Measurements from ENCODE around the gene MRPL33. TPM values are rescaled to one million over a fixed set of nuclear protein-coding genes. Genes with fewer than 3 reads are reported as not detected.
A peak's percentile ranks its signal among the peaks of the same experiment; 100 is the strongest.

Gene MRPL33
- total and polyA plus RNA-seq, 2 of the 13 experiments (the other 11 are each of a cell fraction or from before 2014, with no cell fraction given) = 69.7 to 218 TPM

DNA sequence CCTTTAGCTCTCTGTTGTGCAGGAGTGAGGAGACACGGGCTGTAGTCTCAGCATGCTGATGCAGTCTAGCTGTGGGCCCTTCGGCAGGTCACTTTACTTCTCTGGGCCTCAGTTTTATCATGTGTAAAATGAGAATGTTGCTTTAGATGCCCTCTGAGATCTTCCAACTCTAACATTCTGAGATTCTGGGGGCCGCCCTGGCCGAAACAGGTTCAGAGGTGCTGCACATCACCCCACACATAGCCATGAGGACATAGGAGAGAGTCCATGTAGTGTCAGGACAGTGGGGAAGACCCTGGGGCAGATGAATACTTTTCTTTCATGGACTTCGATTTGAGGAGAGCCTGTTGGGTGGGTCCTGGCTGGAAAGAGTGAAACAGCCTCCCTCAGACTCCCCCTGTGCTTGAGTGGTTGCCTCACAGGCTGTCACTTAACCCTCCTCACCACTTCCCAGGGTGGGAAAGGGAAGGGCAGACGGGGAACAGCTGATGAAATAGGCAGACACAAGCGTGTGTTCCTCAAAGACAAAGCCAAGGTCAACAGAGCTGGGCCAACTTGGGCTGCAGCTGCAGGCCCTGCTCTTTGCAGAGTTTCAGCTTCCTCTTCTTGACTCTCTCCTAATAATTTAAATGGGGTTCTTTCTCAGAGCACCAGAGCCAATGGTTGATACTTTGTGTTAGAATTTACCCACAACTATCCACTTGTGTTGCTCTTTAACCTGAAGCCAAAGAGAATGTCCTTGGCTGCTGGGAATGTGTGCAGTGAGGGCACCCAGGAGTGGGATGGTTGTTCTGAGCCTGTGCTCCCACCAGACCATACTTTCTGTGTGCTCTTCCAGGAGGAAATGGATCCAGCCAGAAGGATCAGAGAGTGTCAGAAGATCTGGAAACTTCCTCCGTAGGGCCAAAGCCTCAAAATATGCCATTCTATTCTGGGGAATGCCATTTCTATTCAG lies 14.7 kb upstream of the MRPL33 start (continued):
- TF ChIP-seq TRAFD1 (CRISPR knock-in tag; IDR thresholded peaks at IDR 0.05; ENCODE audit: borderline replicate concordance) (no peak), NBN (conservative IDR thresholded peaks at IDR 0.05) (no peak), RFX5 (IDR thresholded peaks at IDR 0.05; ENCODE audit: low read depth, low read length) (no peak), ZHX1 (CRISPR knock-in tag; IDR thresholded peaks at IDR 0.05; ENCODE audit: low read depth) (no peak), SOX13 (IDR thresholded peaks at IDR 0.05) (no peak), SOX13 (CRISPR knock-in tag; conservative IDR thresholded peaks at IDR 0.05 in 1 of 2, IDR thresholded peaks at IDR 0.05 in 1 of 2) (no peak), TEAD2 (CRISPR knock-in tag; IDR thresholded peaks at IDR 0.05) (no peak), TFE3 (CRISPR knock-in tag; IDR thresholded peaks at IDR 0.05) (no peak), MEF2D (CRISPR knock-in tag; IDR thresholded peaks at IDR 0.05) (no peak; the same call in 1 of the 2 replicates), ARID2 (CRISPR knock-in tag; IDR thresholded peaks at IDR 0.05; ENCODE audit: borderline replicate concordance) (no peak), SMYD3 (CRISPR knock-in tag; IDR thresholded peaks at IDR 0.05) (no peak), KAT8 (CRISPR knock-in tag; IDR thresholded peaks at IDR 0.05) (no peak)
- TF ChIP-seq, protein P1, sequence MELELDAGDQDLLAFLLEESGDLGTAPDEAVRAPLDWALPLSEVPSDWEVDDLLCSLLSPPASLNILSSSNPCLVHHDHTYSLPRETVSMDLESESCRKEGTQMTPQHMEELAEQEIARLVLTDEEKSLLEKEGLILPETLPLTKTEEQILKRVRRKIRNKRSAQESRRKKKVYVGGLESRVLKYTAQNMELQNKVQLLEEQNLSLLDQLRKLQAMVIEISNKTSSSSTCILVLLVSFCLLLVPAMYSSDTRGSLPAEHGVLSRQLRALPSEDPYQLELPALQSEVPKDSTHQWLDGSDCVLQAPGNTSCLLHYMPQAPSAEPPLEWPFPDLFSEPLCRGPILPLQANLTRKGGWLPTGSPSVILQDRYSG (CRISPR knock-in tag; IDR thresholded peaks at IDR 0.05) = no peak
- TF ChIP-seq, protein P2, sequence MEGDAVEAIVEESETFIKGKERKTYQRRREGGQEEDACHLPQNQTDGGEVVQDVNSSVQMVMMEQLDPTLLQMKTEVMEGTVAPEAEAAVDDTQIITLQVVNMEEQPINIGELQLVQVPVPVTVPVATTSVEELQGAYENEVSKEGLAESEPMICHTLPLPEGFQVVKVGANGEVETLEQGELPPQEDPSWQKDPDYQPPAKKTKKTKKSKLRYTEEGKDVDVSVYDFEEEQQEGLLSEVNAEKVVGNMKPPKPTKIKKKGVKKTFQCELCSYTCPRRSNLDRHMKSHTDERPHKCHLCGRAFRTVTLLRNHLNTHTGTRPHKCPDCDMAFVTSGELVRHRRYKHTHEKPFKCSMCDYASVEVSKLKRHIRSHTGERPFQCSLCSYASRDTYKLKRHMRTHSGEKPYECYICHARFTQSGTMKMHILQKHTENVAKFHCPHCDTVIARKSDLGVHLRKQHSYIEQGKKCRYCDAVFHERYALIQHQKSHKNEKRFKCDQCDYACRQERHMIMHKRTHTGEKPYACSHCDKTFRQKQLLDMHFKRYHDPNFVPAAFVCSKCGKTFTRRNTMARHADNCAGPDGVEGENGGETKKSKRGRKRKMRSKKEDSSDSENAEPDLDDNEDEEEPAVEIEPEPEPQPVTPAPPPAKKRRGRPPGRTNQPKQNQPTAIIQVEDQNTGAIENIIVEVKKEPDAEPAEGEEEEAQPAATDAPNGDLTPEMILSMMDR (CRISPR knock-in tag; IDR thresholded peaks at IDR 0.05) = no peak
- TF ChIP-seq, protein P3, sequence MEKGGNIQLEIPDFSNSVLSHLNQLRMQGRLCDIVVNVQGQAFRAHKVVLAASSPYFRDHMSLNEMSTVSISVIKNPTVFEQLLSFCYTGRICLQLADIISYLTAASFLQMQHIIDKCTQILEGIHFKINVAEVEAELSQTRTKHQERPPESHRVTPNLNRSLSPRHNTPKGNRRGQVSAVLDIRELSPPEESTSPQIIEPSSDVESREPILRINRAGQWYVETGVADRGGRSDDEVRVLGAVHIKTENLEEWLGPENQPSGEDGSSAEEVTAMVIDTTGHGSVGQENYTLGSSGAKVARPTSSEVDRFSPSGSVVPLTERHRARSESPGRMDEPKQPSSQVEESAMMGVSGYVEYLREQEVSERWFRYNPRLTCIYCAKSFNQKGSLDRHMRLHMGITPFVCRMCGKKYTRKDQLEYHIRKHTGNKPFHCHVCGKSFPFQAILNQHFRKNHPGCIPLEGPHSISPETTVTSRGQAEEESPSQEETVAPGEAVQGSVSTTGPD (CRISPR knock-in tag; IDR thresholded peaks at IDR 0.05) = no peak
- TF ChIP-seq, protein P4, sequence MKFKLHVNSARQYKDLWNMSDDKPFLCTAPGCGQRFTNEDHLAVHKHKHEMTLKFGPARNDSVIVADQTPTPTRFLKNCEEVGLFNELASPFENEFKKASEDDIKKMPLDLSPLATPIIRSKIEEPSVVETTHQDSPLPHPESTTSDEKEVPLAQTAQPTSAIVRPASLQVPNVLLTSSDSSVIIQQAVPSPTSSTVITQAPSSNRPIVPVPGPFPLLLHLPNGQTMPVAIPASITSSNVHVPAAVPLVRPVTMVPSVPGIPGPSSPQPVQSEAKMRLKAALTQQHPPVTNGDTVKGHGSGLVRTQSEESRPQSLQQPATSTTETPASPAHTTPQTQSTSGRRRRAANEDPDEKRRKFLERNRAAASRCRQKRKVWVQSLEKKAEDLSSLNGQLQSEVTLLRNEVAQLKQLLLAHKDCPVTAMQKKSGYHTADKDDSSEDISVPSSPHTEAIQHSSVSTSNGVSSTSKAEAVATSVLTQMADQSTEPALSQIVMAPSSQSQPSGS (CRISPR knock-in tag; IDR thresholded peaks at IDR 0.05) = 0 out of 2 replicates have a peak, but pooled peaks have one; percentile 32
